ENCODE data around the gene SMG1.
A peak's percentile ranks its signal among the peaks of the same experiment; 100 is the strongest.
"Not testable (repeated sequence)": the region's sequence is repeated elsewhere in the genome, so short reads cannot be mapped to it uniquely, and the experiment has no call there.

Gene SMG1

DNA sequence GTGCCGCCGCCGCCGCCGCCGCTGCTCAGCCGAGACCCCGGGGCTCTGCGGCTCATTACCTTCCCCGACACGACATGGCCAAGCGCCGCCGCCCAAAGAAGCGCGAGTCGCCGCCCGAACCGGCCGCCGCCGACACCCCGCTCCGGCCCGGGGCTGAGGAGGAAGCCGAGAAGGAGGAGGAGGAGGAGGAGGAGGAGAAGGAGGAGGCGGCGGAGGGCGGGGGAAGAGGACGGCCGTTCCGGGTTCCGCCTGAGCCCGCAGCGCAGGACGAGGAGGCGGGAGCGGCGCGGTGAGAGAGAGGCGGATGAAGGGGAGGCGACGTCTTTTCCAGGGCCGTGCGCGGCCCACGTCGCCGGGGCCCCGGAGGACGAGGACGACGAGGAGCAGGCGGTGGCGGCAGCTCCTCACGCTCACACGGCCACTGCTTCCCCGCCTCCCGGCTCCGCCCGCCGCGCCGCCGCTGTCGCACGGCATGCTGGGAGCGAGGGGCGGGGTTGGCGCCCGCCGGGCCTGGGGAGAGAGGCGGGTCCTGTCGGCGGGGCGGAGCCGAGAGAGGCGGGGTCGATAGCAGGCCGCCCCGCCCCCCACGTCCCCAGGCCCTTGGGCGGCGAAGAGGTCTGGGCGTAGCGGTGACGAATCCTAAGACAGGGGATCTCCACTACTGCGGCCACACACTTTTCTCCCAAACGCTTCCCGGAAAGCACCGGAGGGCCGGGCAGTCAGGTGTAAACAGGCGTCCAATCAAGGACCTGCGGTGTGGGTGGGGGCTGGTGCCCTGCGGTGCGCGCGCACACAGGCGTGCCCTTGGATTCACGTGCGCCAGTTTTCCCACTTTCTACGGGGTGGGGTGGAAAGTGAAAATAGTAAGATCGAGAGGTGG lies at the start of gene SMG1:
Gene SMG1, minus strand, starts transcription at position 423 of the 880 bp plus-strand sequence. Its CDS starts 367 bp downstream, at position 56.
- peak; percentile 98 for DNase-seq

DNA sequence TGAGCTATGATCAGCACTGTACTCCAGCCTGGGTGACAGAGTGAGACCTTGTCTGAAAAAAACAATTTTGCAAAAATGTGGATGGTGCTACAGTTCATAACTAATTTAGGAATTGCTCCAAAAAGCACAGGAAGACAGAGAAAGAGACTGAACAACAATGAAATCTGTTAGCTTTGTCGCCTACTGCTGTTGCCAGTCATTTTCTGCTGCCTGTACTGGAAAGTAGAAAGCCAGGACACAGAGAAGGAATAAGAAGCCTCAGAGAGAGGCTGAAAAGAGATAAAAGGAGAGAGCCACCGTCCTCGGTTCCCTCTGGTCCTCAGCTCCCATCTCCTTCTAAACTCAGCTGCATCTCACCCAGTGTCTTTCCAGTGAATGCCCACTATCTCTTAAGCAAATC lies 48.9 kb upstream of the SMG1 start:
- DNase-seq, result no peak

DNA sequence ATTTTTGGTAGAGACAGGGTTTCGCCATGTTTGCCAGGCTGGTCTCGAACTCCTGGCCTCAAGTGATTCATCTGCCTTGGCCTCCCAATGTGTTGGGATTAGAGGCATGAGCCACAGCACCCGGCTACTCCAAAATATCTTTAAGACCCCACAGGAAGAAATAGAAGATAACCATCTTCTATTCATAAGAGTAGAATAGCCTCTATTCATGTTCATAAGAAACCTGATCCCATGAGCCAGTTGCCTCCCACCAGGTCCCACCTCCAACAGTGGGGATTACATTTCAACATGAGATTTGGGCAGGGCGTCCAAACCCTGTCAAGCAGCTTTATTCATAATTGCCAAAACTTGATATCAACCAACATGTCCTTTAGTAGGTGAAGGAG lies 43.6 kb upstream of the SMG1 start:
- no peak for DNase-seq

DNA sequence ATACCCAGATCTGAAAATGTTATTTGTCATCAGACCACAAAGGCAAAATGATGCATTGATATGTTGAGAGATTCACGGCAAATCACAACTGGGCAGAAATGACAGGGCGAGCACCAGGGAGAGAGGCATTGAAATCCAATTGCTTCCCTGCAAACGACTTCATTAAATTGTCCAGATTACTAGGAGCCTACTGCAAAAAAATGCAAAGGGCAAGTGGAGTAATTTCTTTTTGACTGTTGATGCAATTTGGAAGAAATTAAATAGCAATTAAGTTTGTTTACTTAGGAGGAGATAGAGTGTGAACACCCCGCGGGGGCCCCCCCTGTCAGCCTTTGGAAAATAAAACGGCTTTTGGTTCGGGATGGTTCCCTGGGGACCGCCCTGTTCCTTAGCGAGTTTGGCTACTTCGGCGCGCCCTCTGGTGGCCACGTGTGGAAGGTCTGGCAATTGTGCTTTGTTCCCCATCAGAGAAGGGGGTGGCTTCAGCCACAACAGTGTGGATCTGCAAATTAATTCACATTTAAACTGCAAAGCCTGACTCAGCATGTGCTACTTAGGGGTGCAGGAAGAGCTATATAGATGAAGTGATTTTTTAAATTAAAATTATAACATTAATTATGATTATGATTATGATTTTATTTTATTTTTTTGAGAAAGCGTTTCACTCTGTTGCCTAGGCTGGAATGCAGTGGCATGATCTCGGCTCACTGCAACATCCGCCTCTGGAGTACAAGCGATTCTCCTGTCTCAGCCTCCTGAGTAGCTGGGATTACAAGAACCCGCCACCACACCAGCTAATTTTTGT lies 43.0 kb upstream of the SMG1 start:
- DNase-seq, result peak; percentile 95

DNA sequence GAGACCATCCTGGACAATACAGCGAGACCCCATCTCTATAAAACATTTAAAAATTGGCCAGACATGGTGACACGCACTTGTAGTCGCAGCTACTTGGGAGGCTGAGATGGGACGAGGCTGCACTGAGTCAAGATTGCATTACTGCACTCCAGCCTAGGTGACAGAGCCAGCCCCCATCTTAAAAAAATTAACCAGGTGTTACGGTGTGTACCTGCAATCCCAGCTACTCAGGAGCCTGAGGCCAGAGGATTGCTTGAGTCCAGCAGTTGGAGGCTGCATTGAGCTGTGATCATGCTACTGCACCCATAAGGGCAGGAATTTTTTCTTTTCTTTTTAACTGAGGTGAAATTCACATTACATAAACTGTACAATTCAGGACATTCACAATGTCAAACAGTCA lies 40.6 kb upstream of the SMG1 start:
- DNase-seq, result no peak

DNA sequence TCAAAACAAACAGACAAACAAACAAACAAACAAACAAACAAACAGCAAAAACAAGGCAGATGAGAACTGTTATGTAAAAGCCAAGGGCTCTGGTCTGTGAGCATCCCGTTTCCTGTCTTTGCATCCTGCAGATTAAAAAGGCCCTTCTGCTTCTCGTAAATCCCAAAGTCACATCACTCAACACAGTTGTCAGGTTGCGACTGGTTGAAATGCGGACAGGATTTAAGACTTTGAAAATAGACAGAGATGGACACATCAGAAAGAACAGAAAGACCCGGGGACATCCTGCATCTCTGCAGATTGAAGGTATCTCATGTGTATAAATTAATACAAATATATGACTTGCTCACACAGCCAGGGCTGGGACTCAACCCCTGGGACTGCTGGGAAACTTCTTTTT lies 39.3 kb upstream of the SMG1 start:
- DNase-seq, result peak; percentile 13

DNA sequence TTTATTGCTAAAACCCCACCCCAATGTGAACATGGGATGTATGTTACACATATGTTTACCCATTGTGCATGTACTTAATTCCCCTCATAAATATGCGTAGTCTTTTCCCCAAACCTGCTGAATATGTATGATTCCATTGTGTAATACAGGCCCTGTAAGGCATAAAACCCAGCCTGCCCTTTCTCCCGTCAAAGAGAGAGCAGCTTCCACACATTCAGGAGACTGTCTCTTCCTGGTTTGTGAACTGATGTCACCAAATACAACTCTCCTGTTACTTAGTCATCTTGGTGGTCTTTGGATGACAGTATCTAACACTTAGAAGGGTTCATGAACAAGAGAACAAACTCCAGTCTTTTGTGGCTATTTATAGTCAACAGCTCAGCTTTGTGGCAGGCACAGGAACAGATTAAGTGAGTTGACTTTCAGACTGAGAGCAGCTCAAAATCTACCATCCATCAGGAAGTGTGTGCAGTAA lies 32.9 kb upstream of the SMG1 start:
- no peak for DNase-seq

DNA sequence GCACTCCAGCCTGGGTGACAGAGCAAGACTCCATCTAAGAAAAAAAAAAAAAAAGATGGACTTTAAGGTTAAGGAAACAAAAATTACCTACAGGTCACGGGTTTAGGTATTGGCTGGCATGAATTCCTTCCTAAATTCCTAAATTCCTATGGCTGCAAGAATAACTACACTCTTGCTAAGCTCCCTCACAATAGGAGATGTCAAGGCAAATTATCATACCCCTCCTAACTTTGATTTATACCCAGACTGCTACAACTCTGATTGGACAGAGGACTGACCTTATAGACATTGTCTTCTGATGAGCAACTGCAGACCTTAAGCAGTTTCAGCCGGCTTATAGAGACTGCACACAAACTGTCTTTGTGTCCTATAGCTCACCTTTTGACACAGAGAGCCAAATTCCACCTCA lies 32.4 kb upstream of the SMG1 start:
- DNase-seq, result no peak

DNA sequence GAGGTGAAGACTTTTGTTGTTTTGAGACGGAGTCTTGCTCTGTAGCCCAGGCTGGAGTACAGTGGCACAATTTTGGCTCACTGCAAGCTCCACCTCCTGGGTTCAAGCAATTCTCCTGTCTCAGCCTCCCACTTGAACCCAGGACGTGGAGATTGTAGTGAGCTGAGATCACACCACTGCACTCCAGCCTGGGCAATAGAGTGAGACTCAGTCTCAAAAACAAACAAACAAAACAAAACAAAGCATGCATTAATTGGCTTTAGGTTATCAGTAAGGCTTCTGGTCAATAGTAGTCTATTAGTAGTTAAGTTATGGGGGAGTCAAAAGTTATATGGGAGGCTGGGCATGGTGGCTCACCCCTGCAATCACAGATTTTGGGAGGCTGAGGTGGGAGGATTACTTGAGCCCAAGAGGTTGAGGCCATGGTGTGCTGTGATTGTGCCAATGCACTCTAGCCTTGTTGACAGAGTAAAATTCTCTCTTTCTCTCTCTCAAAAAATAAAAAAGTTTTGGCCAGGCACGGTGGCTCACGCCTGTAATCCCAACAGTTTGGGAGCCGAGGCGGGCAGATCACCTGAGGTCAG lies 30.5 kb upstream of the SMG1 start:
- DNase-seq, result not testable (repeated sequence)

DNA sequence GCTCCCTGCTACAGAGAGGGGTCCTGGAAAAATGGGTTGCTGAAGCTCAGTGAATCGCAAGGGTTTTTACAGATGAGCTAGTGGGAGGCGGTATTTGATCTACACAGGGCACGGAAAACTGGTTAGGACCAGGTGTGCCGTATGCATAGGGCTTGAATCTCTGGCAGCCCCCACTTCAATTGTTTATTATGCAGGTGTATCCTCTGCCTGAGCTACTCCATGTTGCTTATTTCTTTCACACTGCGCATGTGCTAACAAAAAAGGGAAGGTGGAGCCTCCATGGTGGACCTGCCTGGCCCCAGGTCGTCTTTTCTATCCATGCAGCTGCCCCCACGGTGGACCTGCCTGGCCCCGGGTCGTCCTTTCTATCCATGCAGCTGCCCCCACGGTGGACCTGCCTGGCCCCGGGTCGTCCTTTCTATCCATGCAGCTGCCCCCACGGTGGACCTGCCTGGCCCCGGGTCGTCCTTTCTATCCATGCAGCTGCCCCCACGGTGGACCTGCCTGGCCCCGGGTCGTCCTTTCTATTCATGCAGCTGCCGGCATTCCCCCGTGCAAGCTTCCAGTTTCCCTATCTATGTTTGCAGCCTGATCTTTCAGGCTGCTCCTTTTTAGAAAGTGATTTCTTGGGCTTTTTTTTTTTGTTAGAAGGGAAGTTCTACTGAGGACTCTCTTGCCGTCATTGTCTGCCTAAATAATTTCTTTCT lies 29.8 kb upstream of the SMG1 start:
- DNase-seq, result peak; percentile 62

DNA sequence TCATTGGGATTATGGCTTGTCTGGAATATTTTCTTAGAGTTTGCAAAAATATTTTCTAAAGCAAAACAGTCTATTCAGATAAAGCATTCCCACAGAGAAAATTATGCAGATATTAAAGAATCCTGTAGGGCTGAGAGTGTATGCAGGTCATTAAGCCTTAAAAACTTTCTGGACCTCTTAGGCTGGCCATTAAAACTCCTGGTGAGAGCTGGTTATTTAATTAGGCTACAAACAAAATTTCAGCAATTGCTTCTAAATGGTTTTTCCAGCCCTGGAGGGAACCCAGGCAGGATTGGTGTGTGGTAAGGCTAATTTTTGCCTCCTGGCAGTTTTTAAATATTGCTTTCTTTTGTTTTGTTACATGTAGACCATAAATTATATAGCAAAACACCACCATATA lies 27.3 kb upstream of the SMG1 start:
- DNase-seq, result peak; percentile 81

DNA sequence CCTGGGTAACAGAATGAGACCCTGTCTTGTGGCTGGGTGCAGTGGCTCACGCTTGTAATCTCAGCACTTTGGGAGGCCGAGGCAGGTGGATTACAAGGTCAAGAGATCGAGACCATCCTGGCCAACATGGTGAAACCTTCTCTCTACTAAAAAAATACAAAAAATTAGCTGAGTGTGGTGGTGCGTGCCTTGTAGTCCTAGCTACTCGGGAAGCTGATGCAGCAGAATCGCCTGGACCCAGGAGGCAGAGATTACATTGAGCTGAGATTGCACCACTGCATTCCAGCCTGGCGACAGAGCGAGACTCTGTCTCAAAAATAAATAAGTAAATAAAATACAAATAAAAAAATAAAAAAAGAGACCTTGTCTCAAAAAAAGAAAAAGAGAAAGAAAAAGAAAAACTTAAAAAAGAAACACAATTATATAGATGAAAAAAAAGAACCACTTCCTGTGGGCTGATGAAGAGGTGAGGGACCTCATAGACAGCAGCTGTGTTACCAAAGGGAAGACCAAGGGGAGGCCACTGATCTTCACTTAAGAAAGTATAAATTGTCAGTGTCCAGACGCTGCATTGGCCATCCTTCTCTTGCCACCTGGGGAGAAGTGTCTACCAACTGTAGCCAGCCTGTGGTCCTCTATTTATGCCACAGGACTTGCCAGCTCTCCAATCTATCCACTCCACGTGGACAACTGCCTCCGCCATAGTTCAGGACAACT lies 24.4 kb upstream of the SMG1 start:
- DNase-seq, result no peak

DNA sequence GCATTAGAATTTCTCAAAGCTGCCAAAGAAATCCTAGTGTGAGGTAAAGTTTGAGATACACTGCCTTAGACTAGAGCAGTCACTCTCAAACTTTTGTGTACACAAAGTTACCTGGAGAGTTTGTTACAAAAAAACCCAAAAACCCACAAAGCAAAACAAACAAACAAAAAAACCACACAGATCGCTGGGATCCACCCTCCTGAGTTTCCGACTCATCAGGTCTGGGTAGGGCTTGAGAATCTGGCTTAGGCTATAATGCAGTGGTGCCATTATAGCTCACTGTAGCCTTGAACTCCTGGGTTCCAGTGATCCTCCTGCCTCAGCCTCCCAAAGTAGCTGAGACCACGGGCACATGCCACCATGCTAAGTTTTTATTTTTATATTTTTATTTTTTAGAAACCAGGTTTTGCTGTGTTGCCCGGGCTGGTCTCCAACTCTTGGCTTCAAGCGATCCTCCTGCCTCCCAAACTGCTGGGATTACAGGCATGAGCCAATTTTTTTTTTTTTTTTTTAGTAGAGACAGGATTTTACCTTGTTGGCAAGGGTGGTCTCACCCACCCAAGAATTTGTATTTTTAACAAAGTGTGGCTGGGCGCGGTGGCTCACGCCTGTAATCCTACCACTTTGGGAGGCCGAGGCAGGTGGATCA lies 22.3 kb upstream of the SMG1 start:
- DNase-seq, result no peak

DNA sequence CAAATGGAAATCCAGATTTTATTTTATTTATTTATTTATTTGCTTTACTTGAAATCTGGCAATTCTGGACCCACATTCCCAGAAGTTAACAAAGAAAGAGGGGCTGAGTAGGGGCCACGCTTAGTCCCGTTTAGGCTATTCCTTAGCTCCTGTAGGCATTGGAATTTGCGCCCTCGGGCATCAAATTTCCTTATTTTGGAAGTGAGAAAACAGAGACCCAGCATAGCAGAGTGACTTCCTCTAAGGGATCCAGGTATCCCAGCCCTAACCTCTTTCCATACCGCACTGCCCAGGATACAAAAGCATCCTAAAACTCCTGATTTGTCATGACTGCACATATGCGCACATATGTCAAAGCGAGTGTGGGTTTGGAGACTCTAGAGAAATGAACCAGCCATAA lies 19.0 kb upstream of the SMG1 start:
- DNase-seq, result no peak

DNA sequence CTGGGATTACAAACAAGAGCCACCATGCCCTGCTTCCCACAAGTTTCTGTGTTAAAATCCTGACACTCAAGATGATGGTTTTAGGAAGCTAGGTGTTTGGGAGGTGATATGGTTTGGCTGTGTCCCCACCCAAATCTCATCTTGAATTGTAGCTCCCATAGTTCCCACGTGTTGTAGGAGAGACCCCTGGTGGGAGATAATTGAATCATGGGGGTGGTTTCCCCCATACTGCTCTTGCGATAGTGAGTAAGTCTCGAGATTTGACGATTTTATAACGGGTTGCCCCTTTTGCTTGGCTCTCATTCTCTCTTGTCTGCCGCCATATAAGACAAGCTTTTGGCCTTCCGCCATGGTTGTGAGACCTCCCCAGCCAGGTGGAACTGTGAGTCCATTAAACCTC lies 17.2 kb upstream of the SMG1 start:
- DNase-seq, result no peak

DNA sequence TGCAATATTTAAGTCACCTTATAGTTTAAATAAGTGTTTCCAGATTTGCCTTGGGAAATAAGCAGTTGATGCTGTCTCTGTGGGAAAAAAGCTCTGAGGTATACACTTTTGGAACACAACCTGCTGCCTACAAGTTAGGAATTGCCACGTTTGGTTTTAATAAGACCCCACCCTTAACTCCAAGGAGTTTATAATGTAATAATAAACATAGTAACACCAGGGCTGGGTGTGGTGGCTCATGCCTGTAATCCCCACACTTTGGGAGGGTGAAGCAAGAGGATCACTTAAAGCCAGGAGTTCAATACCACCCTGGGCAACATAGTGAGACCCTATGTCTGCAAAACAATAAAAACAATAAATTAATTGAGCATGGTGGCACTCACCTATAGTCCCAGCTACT lies 15.9 kb upstream of the SMG1 start:
- no peak for DNase-seq

DNA sequence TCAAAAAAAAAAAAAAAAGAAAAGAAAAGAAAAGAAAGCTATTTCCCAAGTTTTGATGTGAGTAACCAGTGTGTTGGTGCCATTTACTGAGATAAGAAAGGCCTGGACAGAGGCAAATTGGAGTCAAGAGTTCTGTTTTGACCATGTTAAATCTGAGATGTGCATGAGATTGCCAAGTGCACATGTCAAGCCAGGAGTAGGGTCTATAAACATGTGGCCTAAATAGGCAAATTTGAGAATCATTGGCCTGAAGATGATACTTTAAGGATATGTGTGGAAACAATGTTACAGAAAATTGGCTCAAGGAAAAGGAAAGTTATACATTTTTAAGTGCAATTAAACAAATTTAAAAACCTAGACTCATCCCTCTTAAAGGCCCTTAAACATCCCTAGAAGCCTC lies 15.3 kb upstream of the SMG1 start:
- DNase-seq, result no peak

DNA sequence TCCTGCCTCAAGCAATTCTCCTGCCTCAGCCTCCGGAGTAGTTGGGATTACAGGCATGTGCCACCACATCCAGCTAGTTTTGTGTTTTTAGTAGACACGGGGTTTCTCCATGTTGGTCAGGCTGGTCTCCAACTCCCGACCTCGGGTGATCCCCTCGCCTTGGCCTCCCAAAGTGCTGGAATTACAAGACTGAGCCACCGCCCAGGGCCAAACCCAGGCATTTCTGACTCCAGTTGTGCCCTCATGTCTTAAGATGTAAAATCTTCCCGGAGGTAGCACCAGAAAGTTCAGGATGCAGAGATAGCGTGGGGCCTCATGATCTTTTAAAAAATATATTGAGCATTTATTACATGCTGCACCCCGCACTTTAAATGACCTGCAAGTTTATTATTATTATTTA lies 12.8 kb upstream of the SMG1 start:
- no peak for DNase-seq

DNA sequence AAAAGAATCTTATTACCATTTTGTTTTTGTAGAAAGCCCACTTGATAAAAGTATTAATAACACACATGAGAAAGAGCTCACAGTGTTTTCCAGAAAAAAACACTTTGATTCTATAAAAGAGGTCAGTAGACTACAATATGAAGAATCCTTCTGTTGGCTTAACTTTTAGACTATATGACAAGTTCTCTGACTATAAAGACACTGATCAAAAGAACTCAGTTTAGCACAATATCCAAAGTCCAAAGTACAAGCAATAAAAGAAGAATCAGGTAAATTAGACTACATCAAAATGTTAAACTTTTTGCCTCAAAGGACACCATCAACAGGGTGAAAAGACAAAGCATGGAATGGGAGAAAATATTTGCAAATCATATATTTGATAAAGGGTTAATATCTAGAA lies 11.2 kb upstream of the SMG1 start:
- no peak for DNase-seq

DNA sequence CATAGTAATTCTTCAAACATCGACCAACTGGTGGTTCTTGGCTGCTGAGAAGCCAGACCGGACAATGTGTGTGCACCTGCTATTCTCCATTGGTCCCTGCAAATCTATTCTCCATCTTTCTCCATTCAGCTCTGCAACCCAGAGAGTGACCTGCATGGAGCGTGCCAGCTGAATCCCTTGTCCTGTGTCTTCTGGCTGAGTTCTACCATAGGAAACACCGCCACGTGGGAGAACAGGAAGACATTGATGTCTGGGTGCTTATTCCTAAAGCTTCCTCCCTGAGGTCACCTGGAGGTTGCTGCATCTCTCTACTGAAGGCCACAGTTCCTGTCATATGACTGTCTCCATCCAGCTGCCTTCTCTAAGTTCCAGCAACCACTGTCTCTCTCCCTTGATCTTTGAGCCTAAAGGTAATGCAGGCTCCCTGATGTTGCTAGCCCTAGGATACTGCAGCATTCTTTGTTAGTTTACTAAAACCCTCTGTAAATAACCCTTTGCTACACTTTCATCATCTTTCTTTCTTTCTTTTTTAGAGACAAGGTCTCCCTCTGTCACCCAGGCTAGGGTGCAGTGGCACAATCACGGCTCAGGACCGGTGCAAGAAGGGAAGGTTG lies 10.6 kb upstream of the SMG1 start:
- DNase-seq, result no peak

DNA sequence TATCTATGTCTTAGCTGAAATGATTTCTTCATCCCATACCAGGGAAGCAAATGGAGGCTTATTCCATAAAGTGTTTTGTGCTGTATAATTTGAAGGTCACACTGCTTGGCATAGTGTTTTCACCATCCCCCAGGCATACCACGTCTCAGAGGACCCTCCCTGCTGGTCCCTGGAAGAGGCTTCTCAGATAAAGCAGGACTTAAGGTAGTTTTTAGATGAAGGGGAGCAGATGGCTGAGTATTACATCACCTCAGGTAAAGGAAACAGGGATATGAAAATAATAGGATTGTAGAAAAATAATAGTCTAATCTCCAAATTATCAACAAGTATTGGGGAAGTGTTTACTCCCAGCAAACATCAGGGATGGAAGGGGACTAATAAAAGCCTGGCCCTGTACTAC lies 7.3 kb upstream of the SMG1 start:
- peak; percentile 59 for DNase-seq

Measured in NCI-H69 (cell line).